Upper lobe of left lung (tissue), 4 donors: ENCODE measurements around the gene SNCAIP.

Experiments
- EP300 ChIP-seq, 4 donors: sonication (generic); formaldehyde crosslinking; IDR thresholded peaks; one replicate each; pipeline ENCODE4 v1.5.1; 2017; ENCODE audit warnings: antibody characterized with exemption in 4 of 4, control low read depth in 2 of 4
- POLR2A ChIP-seq, 4 donors: fragments of 450-650 bp; IDR thresholded peaks; one replicate each; pipeline ENCODE4 v1.5.1; 2016 to 2017; ENCODE audit warnings: antibody characterized with exemption in 4 of 4, mild to moderate bottlenecking in 2 of 4
- POLR2AphosphoS5 ChIP-seq, 2 donors: sonication (generic); formaldehyde crosslinking; IDR thresholded peaks; one replicate each; pipeline ENCODE4 v1.5.1; 2017; ENCODE audit warnings: antibody characterized with exemption in 2 of 2
- TF ChIP-seq, protein P1 (sequence below), 6 experiments: fragments of 450-650 bp in 4 of 6; fragments of 200-600 bp in 2 of 6; sonication (generic) in 2 of 6; IDR thresholded peaks; one replicate each; pipeline ENCODE4 v1.5.1; 2016 to 2019; ENCODE audit warnings: antibody characterized with exemption in 6 of 6

DNA sequence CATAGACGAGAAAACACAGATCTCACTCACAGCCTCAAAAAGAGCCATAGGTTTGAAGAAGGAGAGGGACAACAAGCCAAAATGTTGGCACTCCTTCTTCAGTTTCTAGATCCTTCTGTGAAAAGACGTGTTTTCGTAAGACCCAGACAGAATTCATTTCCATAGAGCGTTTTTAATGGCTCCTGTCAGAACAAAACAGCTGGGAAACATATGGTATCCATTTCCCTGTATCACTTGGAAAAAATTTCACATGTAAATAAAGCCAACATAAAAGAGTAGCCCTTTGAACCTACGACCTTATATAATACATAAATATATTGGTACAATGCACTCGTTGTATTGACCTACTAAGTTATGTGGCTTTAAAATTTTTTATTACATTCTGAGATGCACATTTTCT, 108.1 kb downstream of the SNCAIP start:
- TF ChIP-seq, protein P1, sequence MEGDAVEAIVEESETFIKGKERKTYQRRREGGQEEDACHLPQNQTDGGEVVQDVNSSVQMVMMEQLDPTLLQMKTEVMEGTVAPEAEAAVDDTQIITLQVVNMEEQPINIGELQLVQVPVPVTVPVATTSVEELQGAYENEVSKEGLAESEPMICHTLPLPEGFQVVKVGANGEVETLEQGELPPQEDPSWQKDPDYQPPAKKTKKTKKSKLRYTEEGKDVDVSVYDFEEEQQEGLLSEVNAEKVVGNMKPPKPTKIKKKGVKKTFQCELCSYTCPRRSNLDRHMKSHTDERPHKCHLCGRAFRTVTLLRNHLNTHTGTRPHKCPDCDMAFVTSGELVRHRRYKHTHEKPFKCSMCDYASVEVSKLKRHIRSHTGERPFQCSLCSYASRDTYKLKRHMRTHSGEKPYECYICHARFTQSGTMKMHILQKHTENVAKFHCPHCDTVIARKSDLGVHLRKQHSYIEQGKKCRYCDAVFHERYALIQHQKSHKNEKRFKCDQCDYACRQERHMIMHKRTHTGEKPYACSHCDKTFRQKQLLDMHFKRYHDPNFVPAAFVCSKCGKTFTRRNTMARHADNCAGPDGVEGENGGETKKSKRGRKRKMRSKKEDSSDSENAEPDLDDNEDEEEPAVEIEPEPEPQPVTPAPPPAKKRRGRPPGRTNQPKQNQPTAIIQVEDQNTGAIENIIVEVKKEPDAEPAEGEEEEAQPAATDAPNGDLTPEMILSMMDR (IDR thresholded peaks at IDR 0.05) = no peak
- TF ChIP-seq POLR2A (IDR thresholded peaks at IDR 0.05) = no peak
- TF ChIP-seq POLR2AphosphoS5 (IDR thresholded peaks at IDR 0.05) = no peak
- no peak for TF ChIP-seq EP300 (IDR thresholded peaks at IDR 0.05)
